Stimulated activated CD8-positive, alpha-beta memory T cell treated with anti-CD3 and anti-CD28 coated beads, Interleukin-4, amount 100 ng/mL, for 1 hour (primary cell): ENCODE measurements around the gene GBA3.

ENCODE experiments used
- DNase-seq, 2 donors: peaks; one replicate each; pipeline ENCODE4 v3.0.0-alpha.2; 2020; ENCODE audit warnings: low read depth in 2 of 2, low spot score in 1 of 2

GBA3 gene

DNA sequence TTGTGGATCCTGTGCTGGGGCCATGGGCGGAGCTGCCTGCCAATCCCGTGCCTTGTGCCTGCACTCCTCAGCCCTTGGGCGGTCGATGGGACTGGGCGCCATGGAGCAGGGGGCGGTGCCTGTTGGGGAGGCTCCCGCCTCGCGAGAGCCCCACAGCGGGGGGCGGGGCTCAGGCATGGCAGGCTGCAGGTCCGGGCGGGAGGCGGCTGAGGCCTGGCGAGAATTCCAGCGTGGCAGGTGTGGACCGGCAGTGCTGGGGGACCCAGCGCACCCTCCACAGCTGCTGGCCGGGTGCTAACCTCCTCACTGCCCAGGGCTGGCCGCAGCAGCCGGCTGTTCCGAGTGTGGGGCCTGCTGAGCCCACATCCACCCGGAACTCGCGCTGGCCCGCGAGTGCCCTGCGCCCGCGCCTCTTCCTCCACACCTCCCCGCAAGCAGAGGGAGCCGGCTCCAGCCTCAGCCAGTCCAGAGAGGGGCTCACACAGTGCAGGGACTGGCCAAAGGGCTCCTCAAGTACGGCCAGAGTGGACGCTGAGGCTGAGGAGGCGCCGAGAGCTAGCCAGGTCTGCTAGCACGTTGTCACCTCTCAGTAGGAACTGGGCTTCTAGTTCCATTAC lies 85.9 kb downstream of the GBA3 start:
- no peak for DNase-seq

DNA sequence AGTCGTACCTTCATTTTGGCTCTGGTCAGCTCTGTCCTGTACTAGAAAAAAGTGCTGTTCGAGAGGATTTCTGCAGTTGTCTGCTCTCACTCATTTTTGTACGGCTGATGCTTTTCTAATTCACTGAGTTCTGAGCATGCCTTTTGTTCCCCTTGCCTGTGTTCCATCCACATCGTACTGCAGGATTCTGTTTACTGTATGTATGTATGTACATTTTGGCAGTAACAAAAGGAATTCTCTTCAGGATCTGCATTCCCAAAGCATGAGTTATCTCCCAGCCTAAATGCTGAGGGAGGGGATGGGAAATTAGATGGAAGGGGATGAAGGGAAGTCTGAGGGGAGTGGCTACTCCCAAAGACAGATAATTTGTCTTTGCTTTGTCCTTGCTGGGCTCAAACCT lies 87.6 kb downstream of the GBA3 start:
- no peak for DNase-seq

DNA sequence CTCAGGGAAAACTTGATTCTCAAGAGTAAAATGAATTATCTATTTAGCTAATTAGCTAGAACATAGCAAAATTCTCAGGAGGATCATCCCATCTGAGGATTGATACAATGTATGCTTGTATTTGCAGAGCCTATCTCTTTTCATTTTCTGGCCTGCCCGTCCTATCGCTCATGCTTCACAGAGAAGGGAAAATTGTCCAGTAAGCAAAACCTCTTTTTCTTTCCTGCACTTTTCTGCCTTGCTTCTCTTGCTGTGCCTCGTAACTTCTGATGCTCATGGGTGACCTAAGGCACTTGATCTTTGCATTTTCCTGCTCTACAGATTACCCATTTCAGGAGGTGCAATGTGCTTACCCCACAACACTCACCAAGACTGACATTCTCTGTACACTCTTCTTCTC lies 88.1 kb downstream of the GBA3 start:
- DNase-seq = no peak

DNA sequence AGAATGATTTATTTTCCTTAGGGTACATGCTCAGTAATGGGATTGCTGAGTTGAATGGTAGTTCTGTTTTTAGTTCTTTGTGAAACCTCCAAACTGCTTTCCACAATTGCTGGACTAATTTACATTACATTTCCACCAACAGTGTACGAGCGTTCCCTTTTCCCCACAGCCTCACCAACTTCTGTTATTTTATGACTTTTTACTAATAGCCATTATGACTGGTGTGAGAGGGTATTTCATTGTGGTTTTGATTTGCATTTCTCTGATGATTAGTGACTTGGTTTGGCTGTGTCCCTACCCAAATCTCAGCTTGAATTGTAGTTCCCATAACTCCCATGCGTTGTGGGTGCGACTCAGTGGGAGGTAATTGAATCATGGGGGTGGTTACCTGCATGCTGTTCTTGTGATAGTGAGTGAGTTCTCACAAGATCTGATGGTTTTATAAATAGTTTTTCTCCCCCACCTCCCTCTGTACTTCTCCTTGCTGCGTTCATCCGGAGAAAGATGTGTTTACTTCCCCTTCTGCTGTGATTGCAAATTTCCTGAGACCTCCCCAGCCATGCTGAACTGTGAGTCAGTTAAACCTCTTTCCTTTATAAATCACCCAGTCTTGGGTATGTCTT lies 95.1 kb downstream of the GBA3 start:
- no peak for DNase-seq

DNA sequence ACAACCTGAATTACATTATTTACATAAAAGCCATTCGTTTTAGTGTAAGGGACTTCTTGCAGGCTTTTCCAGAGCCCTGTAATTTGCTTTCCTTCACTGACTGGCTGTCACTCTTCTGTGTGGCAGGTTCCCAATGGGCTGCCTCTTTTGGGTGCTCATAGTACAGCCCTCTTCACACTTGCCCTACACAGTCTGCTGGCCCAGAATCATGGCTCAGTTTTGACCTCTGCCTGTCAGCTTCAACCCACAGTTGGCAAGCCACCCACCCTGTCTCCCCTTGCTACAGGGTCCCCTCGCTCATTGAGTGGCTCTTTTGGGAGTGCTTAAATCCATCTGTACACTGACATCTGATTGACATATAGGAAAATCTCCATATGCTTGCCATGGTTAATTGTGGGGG lies 97.9 kb downstream of the GBA3 start:
- DNase-seq = no peak

DNA sequence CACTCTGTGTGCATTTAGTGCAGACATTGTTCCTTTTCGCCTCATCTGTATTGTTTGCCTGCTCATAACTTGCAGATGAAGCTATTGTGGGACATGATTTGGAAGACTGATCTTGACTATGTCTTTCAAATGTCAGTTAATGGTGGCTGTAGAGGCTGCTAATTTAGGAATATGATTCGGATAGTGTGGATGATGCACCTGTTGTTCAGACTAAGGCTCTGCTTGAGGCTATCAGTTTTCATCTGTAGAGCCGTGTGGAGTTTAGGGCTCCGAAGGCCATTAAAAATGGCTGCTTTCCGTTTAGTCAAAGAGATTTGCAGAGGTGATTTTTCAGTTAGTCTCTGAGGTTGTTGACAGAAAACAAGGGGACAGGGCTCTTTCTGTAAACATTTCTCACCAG lies 102.0 kb downstream of the GBA3 start:
- DNase-seq = no peak

DNA sequence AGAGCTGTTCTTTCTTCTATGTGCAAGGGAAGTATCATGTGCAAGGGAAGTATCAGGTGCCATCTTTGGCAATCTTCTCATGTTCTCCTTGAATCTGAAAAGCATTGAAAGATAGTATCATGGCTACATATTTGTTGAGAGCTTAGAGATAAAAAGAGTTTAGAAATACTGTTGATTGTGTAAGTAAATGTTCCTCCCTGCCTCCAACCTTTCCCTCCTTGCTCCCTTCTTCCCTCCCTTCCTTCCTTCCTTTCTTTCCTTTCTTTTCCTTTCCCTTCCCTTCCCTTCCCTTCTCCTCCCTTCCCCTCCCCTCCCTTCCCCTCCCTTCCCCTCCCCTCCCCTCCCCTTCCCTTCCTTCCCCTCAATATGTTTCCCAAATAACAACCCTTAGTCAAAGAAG lies 108.7 kb downstream of the GBA3 start:
- no peak for DNase-seq

DNA sequence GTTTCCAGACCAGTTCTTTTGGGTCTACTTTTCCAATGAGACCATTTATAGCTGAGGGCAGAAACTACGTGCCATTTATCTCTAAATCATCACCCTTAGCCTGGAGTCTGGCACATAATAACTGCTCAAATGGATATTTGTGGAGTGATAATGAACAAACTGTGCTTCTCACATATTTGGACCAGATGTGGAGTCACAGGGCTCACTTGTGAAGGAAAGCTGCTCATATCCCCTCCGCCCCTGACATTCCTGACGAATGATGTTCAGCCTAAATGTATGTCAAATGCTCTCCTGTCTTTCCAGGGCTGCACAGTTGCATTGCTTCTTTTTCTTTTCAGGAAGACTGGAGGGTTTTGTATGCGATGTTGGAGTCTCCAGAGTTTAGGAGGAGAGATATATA lies 110.1 kb downstream of the GBA3 start:
- DNase-seq = no peak

DNA sequence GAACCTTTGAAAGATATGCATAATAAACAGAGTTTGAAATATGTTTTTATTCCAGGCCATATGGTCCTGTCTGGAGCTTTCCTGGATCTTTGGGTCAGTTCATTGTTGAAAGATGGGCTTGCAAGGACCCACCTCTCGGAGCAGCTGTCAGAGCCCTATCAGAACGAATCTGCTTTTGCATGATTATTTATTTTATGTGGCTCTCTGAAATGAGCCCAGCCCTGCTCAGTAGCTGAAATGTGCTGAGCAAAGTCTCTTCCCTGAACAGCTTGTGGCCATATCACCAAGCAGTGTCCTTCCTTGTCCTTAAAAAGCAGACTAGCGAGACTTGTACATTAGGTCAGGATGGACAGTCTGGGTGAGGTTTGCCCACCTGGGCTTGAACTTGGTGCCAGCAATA lies 110.8 kb downstream of the GBA3 start:
- no peak for DNase-seq

DNA sequence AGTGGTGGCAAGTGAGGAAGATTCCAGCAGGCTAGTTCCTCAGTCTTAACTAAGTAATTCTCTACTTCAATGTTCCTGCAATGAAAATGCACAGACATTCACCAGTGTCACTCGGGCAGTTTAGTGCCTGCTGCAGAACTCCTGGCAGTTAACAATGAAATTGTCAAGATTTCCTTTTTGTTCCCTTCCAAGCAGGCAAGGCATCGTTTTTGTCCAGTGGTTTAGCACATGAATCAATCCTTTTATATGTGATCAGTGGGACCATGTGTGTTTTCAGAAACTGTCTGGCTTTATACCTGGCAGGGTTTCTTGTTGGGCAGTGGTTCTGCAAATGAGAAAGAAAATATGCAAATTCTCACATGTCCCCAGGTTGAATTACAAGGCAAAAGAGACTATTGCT lies 122.2 kb downstream of the GBA3 start:
- DNase-seq = no peak

DNA sequence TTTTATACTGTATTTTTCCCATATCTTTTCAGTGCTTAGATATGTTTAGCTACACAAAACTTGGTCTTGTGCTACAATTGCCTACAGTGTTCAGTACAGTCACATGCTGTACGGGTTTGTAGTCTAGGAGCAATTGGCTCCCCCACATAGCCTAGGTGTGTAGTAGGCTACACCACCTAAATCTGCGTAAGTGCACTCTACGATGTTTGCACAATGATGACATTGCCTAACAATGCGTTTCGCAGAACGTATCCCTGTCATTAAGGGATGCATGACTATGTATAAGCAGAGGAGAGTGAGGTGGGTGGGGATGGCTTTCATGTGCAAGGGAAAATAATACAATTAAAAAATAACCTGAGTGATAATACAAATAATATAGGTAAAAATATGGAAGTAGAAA lies 131.4 kb downstream of the GBA3 start:
- no peak for DNase-seq

DNA sequence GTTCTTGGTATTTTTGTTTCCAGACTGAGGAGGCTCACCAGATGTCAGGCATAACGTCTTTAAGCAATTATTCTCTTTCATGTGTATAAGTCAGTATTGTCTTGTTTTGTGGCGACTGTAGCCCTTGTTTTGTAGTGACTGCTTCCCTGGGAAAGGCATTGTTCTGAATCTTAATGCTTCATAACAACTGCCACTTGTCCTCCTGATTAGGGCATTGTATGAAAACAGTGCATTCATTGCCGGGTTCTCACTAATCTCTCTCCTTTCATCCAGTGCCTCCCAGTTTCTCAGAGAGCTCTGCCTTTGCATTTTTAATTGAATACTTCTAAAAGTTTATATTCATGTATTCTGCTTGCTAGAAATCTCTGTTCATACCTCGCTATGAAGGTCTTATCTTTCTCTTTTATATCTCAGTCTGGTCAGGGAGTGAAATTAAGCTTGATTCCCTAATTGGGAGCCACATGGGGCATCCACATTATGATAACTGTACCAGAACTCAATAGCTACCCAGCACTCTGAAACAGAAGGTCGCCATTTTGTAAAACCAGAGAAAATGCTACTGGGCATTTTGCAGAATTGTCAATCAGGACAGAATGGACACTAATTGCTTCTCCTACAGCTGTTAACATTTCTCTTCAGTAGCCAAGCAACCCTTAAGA lies 149.8 kb downstream of the GBA3 start:
- DNase-seq = no peak

DNA sequence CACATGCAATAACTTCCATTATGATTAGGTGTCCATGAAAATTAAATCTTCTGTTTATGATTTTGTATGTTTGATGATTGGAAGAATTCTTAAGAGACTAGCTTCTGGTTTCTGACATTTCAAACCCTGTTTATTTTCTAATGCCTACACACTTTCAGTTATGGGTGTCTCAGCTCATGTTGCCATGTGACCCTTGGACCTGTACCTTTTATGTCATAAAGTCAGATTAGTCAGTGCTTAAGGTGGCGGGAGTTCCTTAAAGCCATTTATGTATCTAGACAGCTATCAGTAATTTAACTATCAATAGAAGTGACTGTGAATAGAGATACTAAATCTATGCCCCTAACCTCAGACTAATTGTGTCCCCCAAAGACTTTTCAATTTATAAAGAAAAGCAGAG lies 155.6 kb downstream of the GBA3 start:
- no peak for DNase-seq

DNA sequence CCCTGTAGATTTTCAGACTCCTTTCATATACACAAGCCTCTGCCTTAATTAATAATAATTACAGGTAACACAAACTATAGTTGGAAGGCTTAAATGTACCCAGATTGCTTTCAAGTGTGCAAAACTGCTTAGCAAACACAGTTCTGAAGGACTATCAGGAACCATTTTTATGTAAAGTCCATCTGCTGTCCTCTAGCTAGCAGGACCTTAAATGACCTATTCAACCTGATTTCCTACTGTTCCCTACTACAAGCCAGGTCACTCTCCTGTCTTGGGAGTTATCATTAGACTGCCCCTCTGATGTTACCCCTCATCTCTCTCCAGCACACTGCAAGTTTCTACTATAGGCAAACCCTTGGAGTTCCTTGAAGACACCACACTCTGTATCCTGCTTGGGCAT lies 157.3 kb downstream of the GBA3 start:
- DNase-seq = no peak

DNA sequence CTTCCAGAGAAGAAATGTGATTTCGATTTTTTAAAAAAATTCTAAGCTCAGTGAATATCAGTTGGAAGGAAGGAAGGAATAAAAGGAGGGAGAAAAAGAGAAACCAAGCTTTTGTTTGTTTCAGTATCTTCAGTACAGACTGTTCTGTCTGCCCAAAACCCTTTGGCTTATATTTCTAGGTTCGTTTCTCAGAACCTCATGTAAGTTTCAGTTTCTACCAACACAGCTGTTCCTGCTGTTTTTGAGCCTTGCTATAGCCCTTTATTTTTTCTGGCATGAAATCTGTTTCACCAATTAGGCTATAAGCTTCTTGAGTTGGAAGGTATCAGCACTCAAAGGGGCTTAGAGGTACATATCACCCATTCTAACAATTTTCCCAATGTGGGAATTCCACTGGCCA lies 157.9 kb downstream of the GBA3 start:
- DNase-seq = no peak

DNA sequence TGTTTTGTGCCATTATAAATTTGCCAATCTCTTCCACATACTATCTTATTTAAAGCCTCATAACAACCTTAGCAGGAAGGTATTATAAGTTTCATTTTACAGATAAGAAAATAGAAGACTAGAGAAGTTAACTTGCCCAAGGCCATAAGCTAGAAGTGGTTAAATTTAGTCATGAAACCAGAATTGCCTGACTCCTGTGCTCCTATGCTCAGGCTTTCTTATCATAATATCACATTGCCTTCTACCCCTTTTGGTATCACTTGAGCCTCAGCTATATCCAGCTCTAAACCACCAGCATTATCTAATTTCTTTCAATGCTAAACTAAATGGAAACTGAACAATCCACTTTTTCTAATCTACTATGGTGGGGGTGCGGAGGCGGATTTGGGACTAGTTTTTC lies 164.7 kb downstream of the GBA3 start:
- DNase-seq = no peak

DNA sequence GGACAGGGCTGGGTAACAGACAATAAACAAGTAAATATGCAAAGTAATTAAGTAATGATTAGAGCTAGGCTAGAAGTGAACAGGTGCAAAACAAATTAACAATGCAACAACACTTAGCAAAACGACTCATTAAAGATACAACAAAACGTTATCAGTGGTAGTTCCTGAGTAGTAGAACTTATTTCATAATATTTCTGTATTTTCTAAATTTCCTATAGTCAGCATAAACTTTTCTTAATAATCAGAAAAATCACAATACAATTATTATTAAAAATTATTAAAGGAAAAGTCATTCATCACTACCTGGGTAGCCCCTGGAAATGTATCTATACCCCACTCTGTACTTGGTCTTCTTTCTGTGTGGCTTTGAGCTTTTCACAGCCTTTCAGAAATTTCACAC lies 166.6 kb downstream of the GBA3 start:
- DNase-seq = no peak
